ENCODE results near the gene DMRTC1B.
"Not testable (repeated sequence)": the region's sequence is repeated elsewhere in the genome, so short reads cannot be mapped to it uniquely, and the experiment has no call there.

The DMRTC1B gene

GRCh38 chrX:72776653-72777466 is at the start of gene DMRTC1B:
TSS of gene DMRTC1B (plus strand) at chrX:72776890. CDS start at chrX:72845136, 68,246 bp downstream.
- CTCF ChIA-PET; POLR2A ChIA-PET; DNase-seq (ENCODE audit: extremely low spot score): not testable (repeated sequence)

DNA sequence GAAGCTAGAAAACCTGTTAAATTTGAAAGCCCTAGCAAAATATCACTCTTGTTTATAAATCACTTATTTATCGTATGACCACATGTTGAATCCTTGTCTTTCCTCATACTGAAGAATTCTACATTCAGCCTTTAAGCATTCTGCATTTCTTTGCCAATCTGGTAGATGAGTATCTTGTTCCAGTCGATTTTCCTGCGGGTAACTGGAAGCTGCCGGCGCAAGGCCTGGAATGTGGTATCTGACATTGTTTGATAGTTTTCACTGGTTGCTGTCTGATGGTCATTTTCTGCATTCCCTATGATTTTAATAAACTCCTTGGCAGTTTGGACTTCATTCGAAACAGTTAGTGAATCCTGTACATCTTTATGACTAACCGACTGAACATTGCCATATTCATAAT is 48.8 kb upstream of the DMRTC1B start:
- ChIA-PET POLR2A (no interaction called here), CTCF (no interaction called here)
- no peak for DNase-seq (ENCODE audit: extremely low spot score)

GRCh38 chrX:72733636-72734035 is 43.1 kb upstream of the DMRTC1B start:
- DNase-seq (ENCODE audit: extremely low spot score); CTCF ChIA-PET; POLR2A ChIA-PET: not testable (repeated sequence)

More for the DNA sequence above, 48.8 kb upstream of the DMRTC1B start:
- TF ChIP-seq FOXK2 (IDR thresholded peaks at IDR 0.05) (no peak), SP1 (IDR thresholded peaks at IDR 0.05) (no peak), ELF4 (IDR thresholded peaks at IDR 0.05) (no peak), L3MBTL2 (conservative IDR thresholded peaks at IDR 0.05) (no peak), LEF1 (IDR thresholded peaks at IDR 0.05; ENCODE audit: borderline replicate concordance) (no peak)

- TF ChIP-seq LEF1 (IDR thresholded peaks at IDR 0.05; ENCODE audit: borderline replicate concordance), result no peak
- no peak for TF ChIP-seq ELF4 (IDR thresholded peaks at IDR 0.05)
- no peak for TF ChIP-seq HDGF (IDR thresholded peaks at IDR 0.05; ENCODE audit: borderline replicate concordance)
- no peak for TF ChIP-seq ZNF384 (IDR thresholded peaks at IDR 0.05)
- no peak for TF ChIP-seq L3MBTL2 (conservative IDR thresholded peaks at IDR 0.05)
- no peak for TF ChIP-seq FOXM1 (IDR thresholded peaks at IDR 0.05; ENCODE audit: borderline replicate concordance)
- no peak for TF ChIP-seq PKNOX1 (IDR thresholded peaks at IDR 0.05)
- TF ChIP-seq CTBP1 (IDR thresholded peaks at IDR 0.05; ENCODE audit: borderline replicate concordance), result no peak
- no peak for TF ChIP-seq ARNT (IDR thresholded peaks at IDR 0.05)
- TF ChIP-seq BHLHE40 (IDR thresholded peaks at IDR 0.05; ENCODE audit: borderline replicate concordance), result no peak
- no peak for TF ChIP-seq TARDBP (IDR thresholded peaks at IDR 0.05)
- TF ChIP-seq FOXA1 (IDR thresholded peaks at IDR 0.05), result no peak
- TF ChIP-seq SUZ12 (IDR thresholded peaks at IDR 0.05), result no peak
- no peak for TF ChIP-seq SP1 (IDR thresholded peaks at IDR 0.05)
- TF ChIP-seq FOXK2 (IDR thresholded peaks at IDR 0.05), result no peak
- TF ChIP-seq NFRKB (IDR thresholded peaks at IDR 0.05), result no peak
- no peak for DNase-seq (ENCODE audit: extremely low spot score)
- POLR2A ChIA-PET, result no interaction called here
- CTCF ChIA-PET, result no interaction called here
Measured at GRCh38 chrX:72735561-72735960, 41.1 kb upstream of the DMRTC1B start.

DNA sequence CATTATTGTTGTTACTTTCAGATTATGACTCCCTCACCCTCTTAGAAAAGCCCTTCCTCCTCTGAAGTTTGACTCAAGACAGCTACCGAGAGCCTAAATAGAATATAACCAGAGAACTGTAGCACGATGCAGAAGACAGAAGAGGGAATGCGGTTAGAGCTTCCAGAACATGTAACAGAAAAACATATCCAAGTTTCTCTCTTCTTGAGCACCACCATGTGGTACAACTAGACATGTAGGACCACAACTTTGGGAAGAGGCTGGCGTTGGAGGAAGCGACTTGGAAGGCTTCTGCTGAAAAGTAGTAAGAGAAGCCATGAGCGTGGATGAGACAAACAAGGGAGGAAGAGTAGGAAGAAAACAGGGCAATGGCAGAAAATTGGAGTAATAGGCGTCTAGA is 31.1 kb upstream of the DMRTC1B start:
- CTCF ChIA-PET; DNase-seq (ENCODE audit: extremely low spot score); POLR2A ChIA-PET: not testable (repeated sequence)

GRCh38 chrX:72748545-72748944 is 28.1 kb upstream of the DMRTC1B start:
- CTCF ChIA-PET; DNase-seq (ENCODE audit: extremely low spot score); POLR2A ChIA-PET: not testable (repeated sequence)

- CTCF ChIA-PET; POLR2A ChIA-PET; DNase-seq (ENCODE audit: extremely low spot score): not testable (repeated sequence)
Measured at GRCh38 chrX:72760454-72760853, 16.2 kb upstream of the DMRTC1B start.

GRCh38 chrX:72777467-72777790 is 739 bp downstream of the DMRTC1B start:
- CTCF ChIA-PET; POLR2A ChIA-PET; DNase-seq (ENCODE audit: extremely low spot score): not testable (repeated sequence)

DNA sequence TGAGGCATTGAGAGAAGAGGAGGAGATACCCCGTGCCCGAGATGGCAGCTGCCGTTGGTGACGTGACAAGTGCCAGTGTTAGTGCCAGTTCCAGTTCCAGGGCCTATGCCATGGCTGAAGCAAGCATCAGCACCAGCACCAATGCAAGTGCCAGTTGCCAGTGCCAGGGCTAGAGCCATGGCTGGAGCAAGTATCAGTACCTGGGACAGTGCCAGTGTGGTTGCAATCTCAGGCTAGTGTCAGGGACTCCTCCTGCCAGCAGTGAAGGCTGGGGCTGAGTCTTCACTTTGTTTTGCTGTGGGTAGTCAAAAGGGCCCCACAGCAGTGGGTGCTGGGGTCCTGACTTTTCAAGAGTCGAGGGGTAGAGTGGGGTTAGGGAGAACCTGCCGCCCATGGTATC is 1.5 kb downstream of the DMRTC1B start:
- DNase-seq (ENCODE audit: extremely low spot score); POLR2A ChIA-PET; CTCF ChIA-PET: not testable (repeated sequence)

DNA sequence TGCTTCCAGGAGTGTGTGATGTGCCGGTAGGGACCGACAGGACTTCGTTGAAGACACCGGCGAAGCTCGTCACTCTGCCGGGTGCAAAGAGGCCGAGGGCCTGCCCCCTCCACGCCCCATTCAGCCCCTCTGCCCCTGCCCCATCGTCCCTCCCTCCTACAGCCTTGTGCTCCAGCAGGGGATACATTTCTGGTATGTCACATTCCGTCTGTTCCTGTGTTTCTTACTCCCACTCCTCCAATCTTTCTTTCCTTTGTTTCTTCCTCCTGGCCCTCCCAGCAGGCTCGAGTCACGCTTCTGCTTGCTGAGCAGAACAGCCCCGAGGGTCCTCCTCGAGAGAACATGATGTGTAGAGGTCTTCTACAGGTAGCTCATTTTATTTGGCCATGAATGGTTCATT is 5.9 kb downstream of the DMRTC1B start, which contains the start of gene FAM236B:
TSS of gene FAM236B (minus strand) at position 101 of the 400 bp plus-strand sequence. CDS start at position 1, 100 bp downstream.
- POLR2A ChIA-PET; CTCF ChIA-PET; DNase-seq (ENCODE audit: extremely low spot score): not testable (repeated sequence)

DNA sequence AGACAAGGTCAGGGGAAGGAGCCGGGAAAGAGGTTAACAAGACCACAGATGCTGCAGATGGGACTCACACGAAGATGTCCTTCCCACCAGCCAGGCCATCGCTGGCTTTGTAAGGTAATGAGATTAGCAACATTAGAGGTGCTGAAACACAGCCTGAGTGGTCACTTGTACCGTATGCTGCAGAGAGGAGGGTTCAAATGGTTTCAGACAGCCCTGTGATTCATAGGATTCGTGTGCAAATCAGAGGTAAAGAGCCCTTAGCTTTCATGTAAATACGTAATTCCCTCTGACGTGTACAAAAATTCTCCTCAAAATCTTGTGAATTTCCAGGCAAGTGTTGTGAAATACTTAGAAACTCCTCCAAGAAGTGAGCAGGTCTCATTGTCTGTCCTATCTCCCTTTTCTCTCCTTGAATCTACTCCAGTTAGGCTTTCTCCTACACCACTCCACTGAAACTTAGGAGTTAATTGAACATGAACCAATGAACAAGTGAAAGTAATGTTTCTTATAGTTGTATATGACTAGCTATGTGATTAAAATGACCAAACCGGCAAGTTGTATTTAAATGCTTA is 6.8 kb downstream of the DMRTC1B start:
- POLR2A ChIA-PET; DNase-seq (ENCODE audit: extremely low spot score); CTCF ChIA-PET: not testable (repeated sequence)

- DNase-seq (ENCODE audit: extremely low spot score); CTCF ChIA-PET; POLR2A ChIA-PET: not testable (repeated sequence)
Measured at GRCh38 chrX:72783964-72784363, 7.3 kb downstream of the DMRTC1B start.

DNA sequence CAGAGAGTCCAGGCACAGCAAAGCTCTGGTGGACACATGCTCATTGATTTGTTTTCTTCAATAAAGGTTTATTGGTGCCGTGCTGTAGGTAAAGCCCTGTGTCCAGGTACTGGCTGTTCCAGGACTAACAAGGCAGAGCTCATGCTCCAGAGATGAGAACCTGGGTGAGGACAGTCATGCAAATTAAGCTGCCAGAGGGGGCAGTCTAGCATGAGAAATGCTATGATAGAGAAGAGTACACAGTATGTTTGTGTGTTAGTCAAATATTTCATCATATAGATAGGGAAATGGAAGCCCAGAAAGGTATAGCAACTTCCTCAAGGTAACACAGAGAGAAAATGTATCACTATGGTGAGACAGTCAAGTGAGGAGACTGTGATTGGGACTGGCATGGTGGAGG is 11.5 kb downstream of the DMRTC1B start:
- DNase-seq (ENCODE audit: extremely low spot score); CTCF ChIA-PET; POLR2A ChIA-PET: not testable (repeated sequence)

DNA sequence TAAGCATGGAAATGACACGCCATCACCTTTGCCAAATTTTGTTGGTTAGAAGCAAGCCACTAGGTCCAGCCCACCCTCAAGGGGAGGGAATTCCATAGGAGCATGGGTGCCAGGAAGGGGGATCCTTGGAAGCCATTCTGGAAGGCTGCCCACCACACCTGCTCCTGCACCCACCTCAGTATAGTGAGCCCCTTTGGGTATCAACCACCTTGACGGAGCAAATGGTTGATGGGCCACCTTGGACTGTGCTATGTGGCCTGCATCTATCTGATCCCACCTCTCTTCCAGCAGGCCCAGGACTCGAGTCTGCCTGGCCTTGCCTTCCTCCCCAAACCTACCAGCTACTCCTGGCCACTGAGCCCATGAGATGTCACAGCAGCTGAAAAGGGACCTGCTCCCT is 13.7 kb downstream of the DMRTC1B start:
- POLR2A ChIA-PET; CTCF ChIA-PET; DNase-seq (ENCODE audit: extremely low spot score): not testable (repeated sequence)

GRCh38 chrX:72808110-72808509 is 31.4 kb downstream of the DMRTC1B start, which contains the start of gene FAM236D:
TSS of gene FAM236D (minus strand) at chrX:72808210. CDS start at chrX:72808110, 100 bp downstream.
- CTCF ChIA-PET, result not testable (repeated sequence)

More at GRCh38 chrX:72808110-72808509, 31.4 kb downstream of the DMRTC1B start, which contains the start of gene FAM236D:
- POLR2A ChIA-PET; DNase-seq (ENCODE audit: extremely low spot score): not testable (repeated sequence)
